Progenitor cell of endocrine pancreas (in vitro differentiated cells): Measurements from ENCODE around the gene MBIP. TPM values are rescaled to one million over a fixed set of nuclear protein-coding genes. Genes with fewer than 3 reads are reported as not detected.
A peak's percentile ranks its signal among the peaks of the same experiment; 100 is the strongest.

Experiments
- DNase-seq: peaks from one replicate; pipeline ENCODE4 v3.0.0; 2021; ENCODE audit warnings: low spot score; ENCODE audit not compliant: unreplicated experiment
- H3K27ac Mint-ChIP-seq: 2 replicates; pipeline ENCODE4 v1.8.0; 2021; ENCODE audit warnings: mild to moderate bottlenecking, moderate library complexity, mixed read lengths
- H3K27me3 Mint-ChIP-seq: 2 replicates; pipeline ENCODE4 v1.8.0; 2021; ENCODE audit warnings: mixed read lengths
- H3K36me3 Mint-ChIP-seq: 2 replicates; pipeline ENCODE4 v1.8.0; 2022; ENCODE audit warnings: mixed read lengths; ENCODE audit not compliant: insufficient read depth
- H3K4me1 Mint-ChIP-seq: 2 replicates; pipeline ENCODE4 v1.8.0; 2021; ENCODE audit warnings: low read depth, mixed read lengths
- H3K4me3 Mint-ChIP-seq: 2 replicates; pipeline ENCODE4 v1.8.0; 2021; ENCODE audit warnings: low read depth, mild to moderate bottlenecking, moderate library complexity, mixed read lengths
- H3K9me3 Mint-ChIP-seq: 2 replicates; pipeline ENCODE4 v1.8.0; 2021; ENCODE audit warnings: low read depth, mixed read lengths
- total RNA-seq: library from RNA; stranded (reverse); gene quantifications from 2 replicates; pipeline ENCODE4 v1.2.1, GENCODE V29; 2021
- TF ChIP-seq, protein P1 (sequence below): fragments of 200-600 bp; sonication (generic); IDR thresholded peaks from one replicate; pipeline ENCODE4 v1.5.0; 2021; ENCODE audit warnings: antibody characterized with exemption, mild to moderate bottlenecking; ENCODE audit not compliant: unreplicated experiment

MBIP gene
- total RNA-seq, 1 donor from 2014 or later = 32.8 TPM

DNA sequence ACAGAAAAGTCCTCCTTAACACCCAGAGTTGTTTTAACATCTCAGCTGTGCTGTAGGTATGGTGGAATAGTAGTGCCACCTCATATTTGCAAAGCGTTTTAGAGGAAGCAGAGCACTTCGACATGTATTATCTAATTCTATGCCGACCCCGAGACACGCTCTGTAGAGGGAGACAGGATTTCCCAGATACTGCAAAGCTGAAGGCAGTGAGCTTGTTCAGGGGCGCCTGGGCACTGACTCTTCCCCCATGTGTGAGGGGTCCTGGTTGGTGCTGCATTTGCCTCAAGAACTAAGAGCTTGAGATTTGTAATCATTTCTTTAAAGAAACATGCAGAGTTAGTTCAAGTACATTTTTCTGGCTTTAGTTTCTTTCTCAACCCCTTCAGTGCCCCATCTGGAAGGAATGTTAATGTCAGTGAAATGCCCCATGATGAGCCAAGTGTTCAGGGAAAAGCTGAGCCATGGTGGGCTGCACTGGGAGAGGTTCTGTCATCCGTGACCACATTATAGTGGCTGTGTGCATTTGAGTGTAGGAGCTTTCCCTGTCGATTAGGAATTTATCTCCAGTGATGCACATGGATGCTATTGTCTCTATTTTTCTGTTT lies 66.3 kb downstream of the MBIP start:
- H3K27ac Mint-ChIP-seq = no peak overlapping the region
- H3K9me3 Mint-ChIP-seq = peaks cover 4% of the 10 kb centered on the region
- no peak for DNase-seq
- H3K4me3 Mint-ChIP-seq = no peak overlapping the region
- peaks cover 2% of the 10 kb centered on the region for H3K36me3 Mint-ChIP-seq
- H3K27me3 Mint-ChIP-seq = peaks cover 63% of the 10 kb centered on the region
- TF ChIP-seq, protein P1, sequence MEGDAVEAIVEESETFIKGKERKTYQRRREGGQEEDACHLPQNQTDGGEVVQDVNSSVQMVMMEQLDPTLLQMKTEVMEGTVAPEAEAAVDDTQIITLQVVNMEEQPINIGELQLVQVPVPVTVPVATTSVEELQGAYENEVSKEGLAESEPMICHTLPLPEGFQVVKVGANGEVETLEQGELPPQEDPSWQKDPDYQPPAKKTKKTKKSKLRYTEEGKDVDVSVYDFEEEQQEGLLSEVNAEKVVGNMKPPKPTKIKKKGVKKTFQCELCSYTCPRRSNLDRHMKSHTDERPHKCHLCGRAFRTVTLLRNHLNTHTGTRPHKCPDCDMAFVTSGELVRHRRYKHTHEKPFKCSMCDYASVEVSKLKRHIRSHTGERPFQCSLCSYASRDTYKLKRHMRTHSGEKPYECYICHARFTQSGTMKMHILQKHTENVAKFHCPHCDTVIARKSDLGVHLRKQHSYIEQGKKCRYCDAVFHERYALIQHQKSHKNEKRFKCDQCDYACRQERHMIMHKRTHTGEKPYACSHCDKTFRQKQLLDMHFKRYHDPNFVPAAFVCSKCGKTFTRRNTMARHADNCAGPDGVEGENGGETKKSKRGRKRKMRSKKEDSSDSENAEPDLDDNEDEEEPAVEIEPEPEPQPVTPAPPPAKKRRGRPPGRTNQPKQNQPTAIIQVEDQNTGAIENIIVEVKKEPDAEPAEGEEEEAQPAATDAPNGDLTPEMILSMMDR = peak; percentile 30
- H3K4me1 Mint-ChIP-seq = no peaks in the 10 kb centered on the region

Other genes with a start within 250 kb of the MBIP start
- not detected in 2 replicates for gene PTCSC3, start 143.9 kb downstream of the MBIP start, total RNA-seq
- gene NKX2-1, start 199.6 kb upstream of the MBIP start, total RNA-seq = 0.80 TPM in 1 of 2 replicates, not detected in the other